ENCODE results near the gene FGF8. TPM values are rescaled to one million over a fixed set of nuclear protein-coding genes. Genes with fewer than 3 reads are reported as not detected.

Gene FGF8
- total and polyA plus RNA-seq, 2 of the 13 experiments (the other 11 are each of a cell fraction or from before 2014, with no cell fraction given): not detected

DNA sequence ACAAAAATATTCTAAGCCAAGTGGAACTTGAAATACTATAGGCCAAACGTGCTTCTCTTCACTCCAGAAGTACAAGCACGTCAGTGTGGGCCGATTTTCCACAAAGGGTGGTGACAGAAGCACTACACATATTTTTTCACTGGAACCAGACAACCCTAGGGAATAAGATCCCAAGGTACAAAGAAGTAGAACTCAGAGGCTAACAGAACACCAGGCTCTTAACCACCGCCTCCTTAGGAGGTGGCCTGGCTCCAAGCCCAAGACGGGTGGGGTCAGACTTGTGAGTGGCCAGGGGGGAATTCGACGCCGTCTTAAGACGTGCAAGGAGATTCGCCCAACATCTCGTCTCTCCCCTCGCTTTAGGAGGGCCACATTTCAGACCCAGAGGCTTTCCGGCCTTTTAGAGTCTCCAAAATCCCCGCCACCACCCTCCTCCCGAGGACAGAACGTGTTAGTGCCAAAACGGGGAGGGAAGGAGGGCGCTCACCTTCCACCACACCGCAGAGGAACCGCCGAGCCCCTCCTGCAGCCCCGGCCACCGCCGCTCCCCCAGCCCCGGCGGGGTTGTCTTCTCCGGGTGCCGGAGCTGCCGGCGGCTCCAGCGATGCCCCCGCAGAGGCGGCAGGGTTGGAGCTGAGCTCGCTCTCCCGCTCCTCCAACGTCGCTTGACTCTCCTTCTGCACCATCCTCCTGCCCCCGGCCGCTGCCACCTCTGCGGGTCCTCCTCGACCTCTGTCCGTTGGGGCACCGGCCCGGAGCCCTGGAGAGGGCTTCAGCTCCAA is 41.6 kb upstream of the FGF8 start (continued):
- TF ChIP-seq, protein P1, sequence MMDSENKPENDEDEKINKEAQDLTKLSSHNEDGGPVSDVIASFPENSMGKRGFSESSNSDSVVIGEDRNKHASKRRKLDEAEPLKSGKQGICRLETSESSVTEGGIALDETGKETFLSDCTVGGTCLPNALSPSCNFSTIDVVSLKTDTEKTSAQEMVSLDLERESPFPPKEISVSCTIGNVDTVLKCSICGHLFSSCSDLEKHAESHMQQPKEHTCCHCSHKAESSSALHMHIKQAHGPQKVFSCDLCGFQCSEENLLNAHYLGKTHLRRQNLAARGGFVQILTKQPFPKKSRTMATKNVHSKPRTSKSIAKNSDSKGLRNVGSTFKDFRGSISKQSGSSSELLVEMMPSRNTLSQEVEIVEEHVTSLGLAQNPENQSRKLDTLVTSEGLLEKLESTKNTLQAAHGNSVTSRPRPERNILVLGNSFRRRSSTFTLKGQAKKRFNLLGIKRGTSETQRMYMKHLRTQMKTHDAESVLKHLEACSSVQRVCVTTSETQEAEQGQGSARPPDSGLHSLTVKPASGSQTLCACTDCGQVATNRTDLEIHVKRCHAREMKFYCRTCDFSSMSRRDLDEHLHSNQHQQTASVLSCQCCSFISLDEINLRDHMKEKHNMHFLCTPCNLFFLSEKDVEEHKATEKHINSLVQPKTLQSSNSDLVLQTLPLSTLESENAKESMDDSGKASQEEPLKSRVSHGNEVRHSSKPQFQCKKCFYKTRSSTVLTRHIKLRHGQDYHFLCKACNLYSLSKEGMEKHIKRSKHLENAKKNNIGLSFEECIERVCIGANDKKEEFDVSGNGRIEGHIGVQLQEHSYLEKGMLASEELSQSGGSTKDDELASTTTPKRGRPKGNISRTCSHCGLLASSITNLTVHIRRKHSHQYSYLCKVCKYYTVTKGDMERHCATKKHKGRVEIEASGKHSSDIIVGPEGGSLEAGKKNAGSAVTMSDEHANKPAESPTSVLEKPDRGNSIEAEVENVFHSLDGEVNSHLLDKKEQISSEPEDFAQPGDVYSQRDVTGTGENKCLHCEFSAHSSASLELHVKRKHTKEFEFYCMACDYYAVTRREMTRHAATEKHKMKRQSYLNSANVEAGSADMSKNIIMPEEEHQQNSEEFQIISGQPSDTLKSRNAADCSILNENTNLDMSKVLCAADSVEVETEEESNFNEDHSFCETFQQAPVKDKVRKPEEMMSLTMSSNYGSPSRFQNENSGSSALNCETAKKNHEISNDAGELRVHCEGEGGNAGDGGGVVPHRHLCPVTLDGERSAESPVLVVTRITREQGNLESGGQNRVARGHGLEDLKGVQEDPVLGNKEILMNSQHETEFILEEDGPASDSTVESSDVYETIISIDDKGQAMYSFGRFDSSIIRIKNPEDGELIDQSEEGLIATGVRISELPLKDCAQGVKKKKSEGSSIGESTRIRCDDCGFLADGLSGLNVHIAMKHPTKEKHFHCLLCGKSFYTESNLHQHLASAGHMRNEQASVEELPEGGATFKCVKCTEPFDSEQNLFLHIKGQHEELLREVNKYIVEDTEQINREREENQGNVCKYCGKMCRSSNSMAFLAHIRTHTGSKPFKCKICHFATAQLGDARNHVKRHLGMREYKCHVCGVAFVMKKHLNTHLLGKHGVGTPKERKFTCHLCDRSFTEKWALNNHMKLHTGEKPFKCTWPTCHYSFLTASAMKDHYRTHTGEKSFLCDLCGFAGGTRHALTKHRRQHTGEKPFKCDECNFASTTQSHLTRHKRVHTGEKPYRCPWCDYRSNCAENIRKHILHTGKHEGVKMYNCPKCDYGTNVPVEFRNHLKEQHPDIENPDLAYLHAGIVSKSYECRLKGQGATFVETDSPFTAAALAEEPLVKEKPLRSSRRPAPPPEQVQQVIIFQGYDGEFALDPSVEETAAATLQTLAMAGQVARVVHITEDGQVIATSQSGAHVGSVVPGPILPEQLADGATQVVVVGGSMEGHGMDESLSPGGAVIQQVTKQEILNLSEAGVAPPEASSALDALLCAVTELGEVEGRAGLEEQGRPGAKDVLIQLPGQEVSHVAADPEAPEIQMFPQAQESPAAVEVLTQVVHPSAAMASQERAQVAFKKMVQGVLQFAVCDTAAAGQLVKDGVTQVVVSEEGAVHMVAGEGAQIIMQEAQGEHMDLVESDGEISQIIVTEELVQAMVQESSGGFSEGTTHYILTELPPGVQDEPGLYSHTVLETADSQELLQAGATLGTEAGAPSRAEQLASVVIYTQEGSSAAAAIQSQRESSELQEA (CRISPR knock-in tag; IDR thresholded peaks at IDR 0.05; ENCODE audit: not compliant biosample characterization): peak; percentile 44
- TF ChIP-seq, protein P2, sequence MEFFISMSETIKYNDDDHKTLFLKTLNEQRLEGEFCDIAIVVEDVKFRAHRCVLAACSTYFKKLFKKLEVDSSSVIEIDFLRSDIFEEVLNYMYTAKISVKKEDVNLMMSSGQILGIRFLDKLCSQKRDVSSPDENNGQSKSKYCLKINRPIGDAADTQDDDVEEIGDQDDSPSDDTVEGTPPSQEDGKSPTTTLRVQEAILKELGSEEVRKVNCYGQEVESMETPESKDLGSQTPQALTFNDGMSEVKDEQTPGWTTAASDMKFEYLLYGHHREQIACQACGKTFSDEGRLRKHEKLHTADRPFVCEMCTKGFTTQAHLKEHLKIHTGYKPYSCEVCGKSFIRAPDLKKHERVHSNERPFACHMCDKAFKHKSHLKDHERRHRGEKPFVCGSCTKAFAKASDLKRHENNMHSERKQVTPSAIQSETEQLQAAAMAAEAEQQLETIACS (CRISPR knock-in tag; IDR thresholded peaks at IDR 0.05): no peak
- TF ChIP-seq KDM3A (CRISPR knock-in tag; IDR thresholded peaks at IDR 0.05; ENCODE audit: low read depth) (peak; percentile 24; the same call in 1 of the 2 replicates), SALL1 (CRISPR knock-in tag; IDR thresholded peaks at IDR 0.05) (no peak), AGO2 (optimal IDR thresholded peaks at IDR 0.05; ENCODE audit: low read depth, low read length) (peak; percentile 78), ASH2L (IDR thresholded peaks at IDR 0.05; ENCODE audit: insufficient read length, low read depth, low read length) (peak; percentile 57), ATM (IDR thresholded peaks at IDR 0.05; ENCODE audit: borderline replicate concordance) (no peak), MAF1 (CRISPR knock-in tag; IDR thresholded peaks at IDR 0.05; ENCODE audit: borderline replicate concordance) (no peak), SRY (CRISPR knock-in tag; IDR thresholded peaks at IDR 0.05) (0 out of 2 replicates have a peak, but pooled peaks have one; percentile 4)
- TF ChIP-seq, protein P3, sequence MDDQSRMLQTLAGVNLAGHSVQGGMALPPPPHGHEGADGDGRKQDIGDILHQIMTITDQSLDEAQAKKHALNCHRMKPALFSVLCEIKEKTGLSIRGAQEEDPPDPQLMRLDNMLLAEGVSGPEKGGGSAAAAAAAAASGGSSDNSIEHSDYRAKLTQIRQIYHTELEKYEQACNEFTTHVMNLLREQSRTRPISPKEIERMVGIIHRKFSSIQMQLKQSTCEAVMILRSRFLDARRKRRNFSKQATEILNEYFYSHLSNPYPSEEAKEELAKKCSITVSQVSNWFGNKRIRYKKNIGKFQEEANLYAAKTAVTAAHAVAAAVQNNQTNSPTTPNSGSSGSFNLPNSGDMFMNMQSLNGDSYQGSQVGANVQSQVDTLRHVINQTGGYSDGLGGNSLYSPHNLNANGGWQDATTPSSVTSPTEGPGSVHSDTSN (CRISPR knock-in tag; IDR thresholded peaks at IDR 0.05; ENCODE audit: borderline replicate concordance): no peak
- TF ChIP-seq, protein P4, sequence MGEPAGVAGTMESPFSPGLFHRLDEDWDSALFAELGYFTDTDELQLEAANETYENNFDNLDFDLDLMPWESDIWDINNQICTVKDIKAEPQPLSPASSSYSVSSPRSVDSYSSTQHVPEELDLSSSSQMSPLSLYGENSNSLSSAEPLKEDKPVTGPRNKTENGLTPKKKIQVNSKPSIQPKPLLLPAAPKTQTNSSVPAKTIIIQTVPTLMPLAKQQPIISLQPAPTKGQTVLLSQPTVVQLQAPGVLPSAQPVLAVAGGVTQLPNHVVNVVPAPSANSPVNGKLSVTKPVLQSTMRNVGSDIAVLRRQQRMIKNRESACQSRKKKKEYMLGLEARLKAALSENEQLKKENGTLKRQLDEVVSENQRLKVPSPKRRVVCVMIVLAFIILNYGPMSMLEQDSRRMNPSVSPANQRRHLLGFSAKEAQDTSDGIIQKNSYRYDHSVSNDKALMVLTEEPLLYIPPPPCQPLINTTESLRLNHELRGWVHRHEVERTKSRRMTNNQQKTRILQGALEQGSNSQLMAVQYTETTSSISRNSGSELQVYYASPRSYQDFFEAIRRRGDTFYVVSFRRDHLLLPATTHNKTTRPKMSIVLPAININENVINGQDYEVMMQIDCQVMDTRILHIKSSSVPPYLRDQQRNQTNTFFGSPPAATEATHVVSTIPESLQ (CRISPR knock-in tag; conservative IDR thresholded peaks at IDR 0.05): no peak
